Endodermal cell (in vitro differentiated cells): Measurements from ENCODE around the gene UQCC2. TPM values are rescaled to one million over a fixed set of nuclear protein-coding genes. Genes with fewer than 3 reads are reported as not detected.

Source experiments
- DNase-seq: peaks from one replicate; pipeline ENCODE4 v3.0.0-alpha.2; 2017
- H3K27ac ChIP-seq: 2 replicates; pipeline ENCODE4 v1.5.1; 2013; ENCODE audit warnings: mild to moderate bottlenecking, low read depth, low read length, moderate library complexity
- H3K27me3 ChIP-seq: 2 replicates; pipeline ENCODE4 v1.6.1; 2013; ENCODE audit warnings: mild to moderate bottlenecking, low read length, moderate library complexity; ENCODE audit not compliant: insufficient read depth, control insufficient read depth, poor library complexity, severe bottlenecking
- H3K36me3 ChIP-seq: 2 replicates; pipeline ENCODE4 v1.7.0; 2013; ENCODE audit warnings: mild to moderate bottlenecking, low read length, moderate library complexity; ENCODE audit not compliant: control insufficient read depth, insufficient read depth
- H3K4me1 ChIP-seq: one replicate; pipeline ENCODE4 v1.7.0; 2013; ENCODE audit warnings: low read length; ENCODE audit not compliant: control insufficient read depth, insufficient read depth
- H3K4me3 ChIP-seq: 2 replicates; pipeline ENCODE4 v1.5.1; 2013; ENCODE audit warnings: mild to moderate bottlenecking, low read length, moderate library complexity
- H3K9ac ChIP-seq: 2 replicates; pipeline ENCODE4 v1.6.1; 2013; ENCODE audit warnings: mild to moderate bottlenecking, low read length, moderate library complexity; ENCODE audit not compliant: poor library complexity, severe bottlenecking; ENCODE audit errors: extremely low read depth
- H3K9me3 ChIP-seq: 2 replicates; pipeline ENCODE4 v1.6.1; 2013; ENCODE audit warnings: mild to moderate bottlenecking, low read length, moderate library complexity; ENCODE audit not compliant: control insufficient read depth
- H3K27ac Mint-ChIP-seq: 2 replicates; pipeline ENCODE4 v1.8.0; 2020; ENCODE audit warnings: mixed read lengths
- H3K27me3 Mint-ChIP-seq: 2 replicates; pipeline ENCODE4 v1.8.0; 2021; ENCODE audit warnings: mild to moderate bottlenecking, mixed read lengths; ENCODE audit not compliant: insufficient read depth
- H3K36me3 Mint-ChIP-seq: 2 replicates; pipeline ENCODE4 v1.8.0; 2020; ENCODE audit warnings: low read depth, mixed read lengths
- H3K4me1 Mint-ChIP-seq: 2 replicates; pipeline ENCODE4 v1.8.0; 2020; ENCODE audit warnings: mixed read lengths
- H3K4me3 Mint-ChIP-seq: 2 replicates; pipeline ENCODE4 v1.8.0; 2020; ENCODE audit warnings: mild to moderate bottlenecking, moderate library complexity, mixed read lengths
- H3K9me3 Mint-ChIP-seq: 2 replicates; pipeline ENCODE4 v1.8.0; 2020; ENCODE audit warnings: mild to moderate bottlenecking, mixed read lengths
- WGBS, 2 experiments: methylation state at CpG; one replicate each; pipeline versions ENCODE4 v1.1.5 to v1.1.7; 2013; ENCODE audit warnings: missing lambda C conversion rate in 2 of 2, mixed read lengths in 1 of 2; ENCODE audit not compliant: insufficient coverage in 1 of 2, insufficient read length in 1 of 2; 5-methylcytosine and 5-hydroxymethylcytosine counted together
- total RNA-seq, 2 donors: library from RNA; stranded (reverse); fragmentation: NEBNext Ultra II Directional in 1 of 2; extraction: Animal tissue kit (Norgen Biotek cat#: 25700) in 1 of 2; gene quantifications; 2 replicates in 1 of 2; 3 replicates in 1 of 2; pipeline ENCODE4 v1.2.1, GENCODE V29; 2021
- TF ChIP-seq, protein P1 (sequence below): fragments of 200-600 bp; sonication (generic); conservative IDR thresholded peaks from 2 replicates; pipeline ENCODE4 v1.5.0; 2021; ENCODE audit warnings: antibody characterized with exemption, mild to moderate bottlenecking

Gene UQCC2
- total RNA-seq, 2 donors from 2014 or later: 120 to 174 TPM

DNA sequence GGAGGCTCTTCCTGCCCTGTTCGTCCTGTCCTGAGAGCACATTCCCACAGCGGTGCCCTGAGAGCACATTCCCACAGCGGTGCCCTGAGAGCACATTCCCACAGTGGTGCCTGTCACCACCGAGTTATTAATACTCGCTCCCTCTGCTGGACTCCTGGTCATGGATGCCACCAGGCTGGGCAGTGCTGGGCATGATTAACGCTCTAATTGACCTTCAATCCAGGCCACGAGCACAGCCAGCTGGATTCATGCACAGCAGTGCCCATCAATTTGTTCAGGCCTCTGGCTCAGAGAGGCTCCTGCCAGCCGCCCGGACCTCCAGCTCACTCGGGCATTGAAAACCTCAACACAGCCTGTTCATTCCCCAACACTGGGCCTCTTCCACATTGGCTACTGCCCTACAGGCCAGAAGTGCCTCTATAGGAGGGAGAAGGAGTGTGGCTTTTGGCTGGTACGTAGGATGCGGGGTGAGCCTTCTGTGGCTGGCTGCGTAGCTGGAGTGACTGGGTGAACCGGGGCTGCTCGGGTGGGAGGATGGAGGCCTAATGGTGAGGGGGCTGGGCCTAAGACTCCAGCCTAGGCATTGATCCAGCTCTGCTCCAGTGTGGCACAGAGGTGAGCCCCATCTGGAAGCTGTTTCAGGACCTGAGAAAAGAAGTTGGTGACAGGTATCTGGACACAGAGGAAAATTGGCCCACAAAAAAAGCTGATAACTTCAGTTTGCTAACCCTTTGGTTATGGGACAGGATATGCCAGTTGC is 25.9 kb upstream of the UQCC2 start:
- Mint-ChIP-seq H3K4me1 (peaks cover 4% of the 10 kb centered on the region), H3K27me3 (no peaks in the 10 kb centered on the region), H3K36me3 (no peaks in the 10 kb centered on the region), H3K27ac (peak overlapping the region; percentile 44), H3K4me3 (no peak overlapping the region), H3K9me3 (no peaks in the 10 kb centered on the region)
- no peaks in the 10 kb centered on the region for H3K36me3 ChIP-seq
- H3K27ac ChIP-seq: peak overlapping the region; percentile 57
- H3K4me3 ChIP-seq: no peak overlapping the region
- no peak for DNase-seq
- TF ChIP-seq, protein P1, sequence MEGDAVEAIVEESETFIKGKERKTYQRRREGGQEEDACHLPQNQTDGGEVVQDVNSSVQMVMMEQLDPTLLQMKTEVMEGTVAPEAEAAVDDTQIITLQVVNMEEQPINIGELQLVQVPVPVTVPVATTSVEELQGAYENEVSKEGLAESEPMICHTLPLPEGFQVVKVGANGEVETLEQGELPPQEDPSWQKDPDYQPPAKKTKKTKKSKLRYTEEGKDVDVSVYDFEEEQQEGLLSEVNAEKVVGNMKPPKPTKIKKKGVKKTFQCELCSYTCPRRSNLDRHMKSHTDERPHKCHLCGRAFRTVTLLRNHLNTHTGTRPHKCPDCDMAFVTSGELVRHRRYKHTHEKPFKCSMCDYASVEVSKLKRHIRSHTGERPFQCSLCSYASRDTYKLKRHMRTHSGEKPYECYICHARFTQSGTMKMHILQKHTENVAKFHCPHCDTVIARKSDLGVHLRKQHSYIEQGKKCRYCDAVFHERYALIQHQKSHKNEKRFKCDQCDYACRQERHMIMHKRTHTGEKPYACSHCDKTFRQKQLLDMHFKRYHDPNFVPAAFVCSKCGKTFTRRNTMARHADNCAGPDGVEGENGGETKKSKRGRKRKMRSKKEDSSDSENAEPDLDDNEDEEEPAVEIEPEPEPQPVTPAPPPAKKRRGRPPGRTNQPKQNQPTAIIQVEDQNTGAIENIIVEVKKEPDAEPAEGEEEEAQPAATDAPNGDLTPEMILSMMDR: no peak
- peaks cover 9% of the 10 kb centered on the region for H3K4me1 ChIP-seq
- H3K9ac ChIP-seq: no peak overlapping the region
- WGBS, 2 experiments: 90 to 93% methylated on average over 14 to 15 of the region's 15 CpGs
- no peaks in the 10 kb centered on the region for H3K9me3 ChIP-seq
- H3K27me3 ChIP-seq: no peaks in the 10 kb centered on the region

DNA sequence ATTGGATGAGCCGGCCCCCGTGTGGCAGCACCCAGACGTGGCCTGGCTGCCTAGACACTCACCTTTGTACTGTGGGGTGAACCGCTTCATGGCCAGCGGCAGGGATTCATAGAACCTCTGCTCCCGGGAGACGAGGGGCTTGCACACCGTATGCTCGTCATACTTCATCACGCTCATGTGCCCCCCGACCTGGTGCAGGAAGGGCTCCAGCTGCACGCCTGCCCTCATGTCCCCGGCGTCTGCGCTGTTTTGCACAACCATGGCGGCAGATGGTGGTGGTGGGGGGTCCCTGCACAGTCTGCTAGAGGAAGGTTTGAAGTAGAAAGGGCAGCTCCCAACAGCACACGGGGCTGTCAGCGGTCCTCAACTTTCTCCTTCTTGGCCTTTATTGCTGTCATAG is 23.7 kb upstream of the UQCC2 start:
- Mint-ChIP-seq H3K27me3 (no peaks in the 10 kb centered on the region), H3K9me3 (no peaks in the 10 kb centered on the region), H3K27ac (no peak overlapping the region), H3K36me3 (no peaks in the 10 kb centered on the region), H3K4me3 (no peak overlapping the region), H3K4me1 (peaks cover 8% of the 10 kb centered on the region)
- TF ChIP-seq, protein P1: no peak
- Histone ChIP-seq H3K4me3 (no peak overlapping the region), H3K27ac (no peak overlapping the region), H3K27me3 (no peaks in the 10 kb centered on the region), H3K9ac (no peak overlapping the region), H3K9me3 (no peaks in the 10 kb centered on the region), H3K36me3 (no peaks in the 10 kb centered on the region), H3K4me1 (peaks cover 1% of the 10 kb centered on the region)
- WGBS, 2 experiments: 60 to 82% methylated on average over 3 to 18 of the region's 18 CpGs
- DNase-seq: no peak

DNA sequence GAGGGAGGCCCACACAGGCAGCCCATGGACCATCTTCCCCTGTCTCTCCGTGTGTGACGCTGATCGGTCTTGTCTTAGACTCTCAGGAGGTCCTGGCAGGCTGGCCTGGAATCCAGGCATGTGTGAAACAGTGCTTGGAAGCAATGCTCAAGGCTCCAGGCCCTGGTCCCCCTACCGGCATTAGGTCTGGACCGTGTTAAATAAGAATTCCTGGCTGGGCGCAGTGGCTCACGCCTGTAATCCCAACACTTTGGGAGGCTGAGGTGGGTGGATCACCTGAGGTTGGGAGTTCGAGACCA is 22.2 kb upstream of the UQCC2 start:
- no peak overlapping the region for H3K27ac ChIP-seq
- TF ChIP-seq, protein P1: no peak
- peaks cover 11% of the 10 kb centered on the region for H3K4me1 Mint-ChIP-seq
- no peaks in the 10 kb centered on the region for H3K27me3 Mint-ChIP-seq
- H3K4me3 ChIP-seq: no peak overlapping the region
- no peaks in the 10 kb centered on the region for H3K36me3 ChIP-seq
- H3K36me3 Mint-ChIP-seq: no peaks in the 10 kb centered on the region
- no peak overlapping the region for H3K4me3 Mint-ChIP-seq
- DNase-seq: no peak
- H3K9ac ChIP-seq: no peak overlapping the region
- no peaks in the 10 kb centered on the region for H3K9me3 ChIP-seq
- no peaks in the 10 kb centered on the region for H3K27me3 ChIP-seq
- no peaks in the 10 kb centered on the region for H3K4me1 ChIP-seq
- 94 to 96% methylated on average over 7 to 8 of the region's 8 CpGs for WGBS, 2 experiments
- H3K27ac Mint-ChIP-seq: no peak overlapping the region
- H3K9me3 Mint-ChIP-seq: no peaks in the 10 kb centered on the region
